Urinary bladder (tissue), 2 donors: Measurements from ENCODE around the gene FXYD6. TPM values are rescaled to one million over a fixed set of nuclear protein-coding genes. Genes with fewer than 3 reads are reported as not detected.

Source experiments
- polyA plus RNA-seq: library from polyadenylated mRNA; stranded (reverse); fragments of 200-250 nt; gene quantifications from one replicate; pipeline ENCODE4 v1.2.3, GENCODE V29; 2013
- total RNA-seq: library from RNA; depleted of rRNA; stranded (reverse); fragments of >200 nt; gene quantifications from one replicate; pipeline ENCODE4 v1.2.3, GENCODE V29; 2014
- donor health status: healthy.

The FXYD6 gene
- total and polyA plus RNA-seq, 2 donors: 56.2 to 373 TPM

Other genes with a start within 250 kb of the FXYD6 start
- 2.0 TPM for gene DSCAML1, start 79.4 kb downstream of the FXYD6 start, total RNA-seq
- 1.4 TPM for gene DSCAML1, start 79.4 kb downstream of the FXYD6 start, polyA plus RNA-seq
- gene FXYD2, start 51.9 kb downstream of the FXYD6 start, total RNA-seq: 5.0 TPM
- gene FXYD2, start 51.9 kb downstream of the FXYD6 start, polyA plus RNA-seq: 1.9 TPM
- 0.63 TPM for gene TMPRSS13, start 52.7 kb upstream of the FXYD6 start, total RNA-seq
- 0.18 TPM for gene TMPRSS13, start 52.7 kb upstream of the FXYD6 start, polyA plus RNA-seq
- gene IL10RA, start 109.7 kb upstream of the FXYD6 start, total RNA-seq: 8.7 TPM
- 10.8 TPM for gene IL10RA, start 109.7 kb upstream of the FXYD6 start, polyA plus RNA-seq
- 15.0 TPM for gene TMPRSS4, start 200.4 kb upstream of the FXYD6 start, total RNA-seq
- 27.9 TPM for gene TMPRSS4, start 200.4 kb upstream of the FXYD6 start, polyA plus RNA-seq
- not detected for gene SMIM35, start 210.3 kb upstream of the FXYD6 start, total RNA-seq
- 0.03 TPM for gene SMIM35, start 210.3 kb upstream of the FXYD6 start, polyA plus RNA-seq